Prostate gland (tissue), 2 donors: ENCODE measurements around the gene MRI1. TPM values are rescaled to one million over a fixed set of nuclear protein-coding genes. Genes with fewer than 3 reads are reported as not detected.

Experiments
- DNase-seq: peaks from one replicate; pipeline ENCODE4 v3.0.0-alpha.2; 2019; ENCODE audit warnings: low spot score
- H3K27ac ChIP-seq, 2 donors: fragments of 200-600 bp; sonication (generic); 2 replicates each; pipeline ENCODE4 v1.5.1; 2017 to 2019
- H3K27me3 ChIP-seq: fragments of 200-600 bp; sonication (generic); replicated peaks from 2 replicates; pipeline ENCODE4 v1.5.1; 2019; ENCODE audit not compliant: insufficient read depth
- H3K36me3 ChIP-seq, 2 donors: fragments of 200-600 bp; sonication (generic); 1 replicate in 1 of 2; 2 replicates in 1 of 2; pipeline versions ENCODE4 v1.5.1 to v1.8.1; 2017 to 2019
- H3K4me1 ChIP-seq: fragments of 200-600 bp; sonication (generic); replicated peaks from 2 replicates; pipeline ENCODE4 v1.5.1; 2019
- H3K4me3 ChIP-seq, 2 donors: fragments of 200-600 bp; sonication (generic); 2 replicates each; pipeline ENCODE4 v1.5.1; 2017 to 2019
- H3K9me3 ChIP-seq: fragments of 200-600 bp; sonication (generic); 2 replicates; pipeline ENCODE4 v1.5.1; 2017
- POLR2A ChIP-seq: fragments of 450-650 bp; IDR thresholded peaks from one replicate; pipeline ENCODE4 v1.6.1; 2016; ENCODE audit warnings: antibody characterized with exemption, mild to moderate bottlenecking
- POLR2AphosphoS5 ChIP-seq: sonication (generic); formaldehyde crosslinking; IDR thresholded peaks from one replicate; pipeline ENCODE4 v1.6.1; 2017; ENCODE audit warnings: antibody characterized with exemption
- WGBS: methylation state at CpG from one replicate; pipeline ENCODE4 v1.1.5; 2018; 5-methylcytosine and 5-hydroxymethylcytosine counted together
- intact Hi-C: fragments of 100-400 bp; cut with DNase I; formaldehyde crosslinking; loops from one replicate; pipeline ENCODE4 v1.14.2; 2022
- total RNA-seq, 2 donors: library from RNA; depleted of rRNA; stranded (reverse); fragments of >200 nt; gene quantifications; one replicate each; pipeline ENCODE4 v1.1.0, GENCODE V29; 2016
- TF ChIP-seq, protein P1 (sequence below), 4 experiments: fragments of 200-600 bp in 2 of 4; fragments of 450-650 bp in 2 of 4; sonication (generic) in 2 of 4; IDR thresholded peaks; 1 replicate in 3 of 4; 2 replicates in 1 of 4; pipeline ENCODE4 v1.5.1; 2016 to 2019; ENCODE audit warnings: antibody characterized with exemption in 4 of 4, mild to moderate bottlenecking in 2 of 4, moderate library complexity in 2 of 4

MRI1 gene
- total RNA-seq, 2 donors from 2014 or later = 62.7 to 64.5 TPM

GRCh38 chr19:13763265-13763664 lies 1.1 kb upstream of the MRI1 start:
- TF ChIP-seq, protein P1, sequence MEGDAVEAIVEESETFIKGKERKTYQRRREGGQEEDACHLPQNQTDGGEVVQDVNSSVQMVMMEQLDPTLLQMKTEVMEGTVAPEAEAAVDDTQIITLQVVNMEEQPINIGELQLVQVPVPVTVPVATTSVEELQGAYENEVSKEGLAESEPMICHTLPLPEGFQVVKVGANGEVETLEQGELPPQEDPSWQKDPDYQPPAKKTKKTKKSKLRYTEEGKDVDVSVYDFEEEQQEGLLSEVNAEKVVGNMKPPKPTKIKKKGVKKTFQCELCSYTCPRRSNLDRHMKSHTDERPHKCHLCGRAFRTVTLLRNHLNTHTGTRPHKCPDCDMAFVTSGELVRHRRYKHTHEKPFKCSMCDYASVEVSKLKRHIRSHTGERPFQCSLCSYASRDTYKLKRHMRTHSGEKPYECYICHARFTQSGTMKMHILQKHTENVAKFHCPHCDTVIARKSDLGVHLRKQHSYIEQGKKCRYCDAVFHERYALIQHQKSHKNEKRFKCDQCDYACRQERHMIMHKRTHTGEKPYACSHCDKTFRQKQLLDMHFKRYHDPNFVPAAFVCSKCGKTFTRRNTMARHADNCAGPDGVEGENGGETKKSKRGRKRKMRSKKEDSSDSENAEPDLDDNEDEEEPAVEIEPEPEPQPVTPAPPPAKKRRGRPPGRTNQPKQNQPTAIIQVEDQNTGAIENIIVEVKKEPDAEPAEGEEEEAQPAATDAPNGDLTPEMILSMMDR (IDR thresholded peaks at IDR 0.05) = no peak
- no peak for TF ChIP-seq POLR2A
- 97% methylated on average over 3 of the region's 3 CpGs for WGBS
- Histone ChIP-seq H3K4me1 (peaks cover 6% of the 10 kb centered on the region), H3K36me3 (peaks cover 4 to 9% of the 10 kb centered on the region in 2 donors), H3K4me3 (no peak overlapping the region), H3K9me3 (no peaks in the 10 kb centered on the region), H3K27me3 (no peaks in the 10 kb centered on the region), H3K27ac (no peak overlapping the region)
- DNase-seq = no peak
- intact Hi-C loops = no loop called here

DNA sequence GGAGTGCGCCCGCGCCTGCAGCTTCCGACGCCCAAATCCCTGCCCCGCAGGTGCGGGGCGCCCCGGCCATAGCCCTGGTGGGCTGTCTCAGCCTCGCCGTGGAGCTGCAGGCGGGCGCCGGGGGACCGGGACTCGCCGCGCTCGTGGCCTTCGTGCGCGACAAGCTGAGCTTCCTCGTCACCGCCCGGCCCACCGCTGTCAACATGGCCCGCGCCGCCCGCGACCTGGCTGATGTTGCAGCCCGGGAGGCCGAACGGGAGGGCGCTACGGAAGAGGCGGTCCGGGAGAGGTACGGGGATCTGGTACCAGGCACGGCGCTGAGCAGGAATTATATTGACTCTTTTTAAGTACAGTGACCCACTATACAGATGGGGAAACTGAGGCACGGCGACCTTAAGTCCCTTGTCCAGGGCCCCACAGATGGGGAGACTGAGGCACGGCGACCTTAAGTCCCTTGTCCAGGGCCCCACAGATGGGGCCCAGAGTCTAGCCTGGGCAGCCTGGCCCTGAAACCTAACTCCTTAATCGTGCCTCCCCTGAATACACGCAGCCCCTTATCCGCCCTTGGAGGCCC lies 586 bp downstream of the MRI1 start:
- intact Hi-C loops = no loop called here
- no peak for DNase-seq
- peaks cover 0 to under 1% of the 10 kb centered on the region in 2 donors for H3K36me3 ChIP-seq
- TF ChIP-seq, protein P1 (IDR thresholded peaks at IDR 0.05) = no peak
- TF ChIP-seq POLR2AphosphoS5 (no peak), POLR2A (no peak)
- peak overlapping the region; percentile 67 to 69 for H3K4me3 ChIP-seq
- peaks cover 6% of the 10 kb centered on the region for H3K4me1 ChIP-seq
- H3K27me3 ChIP-seq = no peaks in the 10 kb centered on the region
- peak overlapping the region; percentile 59 to 61 for H3K27ac ChIP-seq
- 2% methylated on average over 42 of the region's 48 CpGs for WGBS
- H3K9me3 ChIP-seq = no peaks in the 10 kb centered on the region

GRCh38 chr19:13765395-13766094 lies 1.2 kb downstream of the MRI1 start:
- Histone ChIP-seq H3K4me3 (peak overlapping the region; percentile 67 to 69), H3K27ac (peak overlapping the region; percentile 59 to 61), H3K36me3 (peaks cover 0 to 5% of the 10 kb centered on the region in 2 donors)

GRCh38 chr19:13766095-13766481 lies 1.8 kb downstream of the MRI1 start:
- Histone ChIP-seq H3K27me3 (no peaks in the 10 kb centered on the region), H3K36me3 (peaks cover 0 to 5% of the 10 kb centered on the region in 2 donors), H3K4me3 (no peak overlapping the region), H3K9me3 (no peaks in the 10 kb centered on the region), H3K27ac (peak overlapping the region in 1 of 2 donors; percentile 61), H3K4me1 (peaks cover 6% of the 10 kb centered on the region)
- WGBS = 100% methylated on average over 3 of the region's 3 CpGs
- no peak for TF ChIP-seq POLR2AphosphoS5
- TF ChIP-seq, protein P1 (IDR thresholded peaks at IDR 0.05) = no peak
- TF ChIP-seq POLR2A = no peak
- intact Hi-C loops = no loop called here
- DNase-seq = no peak

More at GRCh38 chr19:13765395-13766094, 1.2 kb downstream of the MRI1 start:
- Histone ChIP-seq H3K4me1 (peaks cover 6% of the 10 kb centered on the region), H3K9me3 (no peaks in the 10 kb centered on the region), H3K27me3 (no peaks in the 10 kb centered on the region)
- 35% methylated on average over 19 of the region's 19 CpGs for WGBS
- TF ChIP-seq, protein P1 (IDR thresholded peaks at IDR 0.05) = no peak
- no peak for TF ChIP-seq POLR2A
- TF ChIP-seq POLR2AphosphoS5 = no peak
- intact Hi-C loops = no loop called here
- DNase-seq = no peak

- peaks cover 0 to 5% of the 10 kb centered on the region in 2 donors for H3K36me3 ChIP-seq
- H3K9me3 ChIP-seq = no peaks in the 10 kb centered on the region
- H3K27ac ChIP-seq = no peak overlapping the region
- no peak for TF ChIP-seq POLR2AphosphoS5
- TF ChIP-seq POLR2A = no peak
- TF ChIP-seq, protein P1 (IDR thresholded peaks at IDR 0.05) = no peak
- H3K4me1 ChIP-seq = peaks cover 7% of the 10 kb centered on the region
- H3K4me3 ChIP-seq = no peak overlapping the region
- 87% methylated on average over 19 of the region's 19 CpGs for WGBS
- H3K27me3 ChIP-seq = no peaks in the 10 kb centered on the region
- DNase-seq = no peak
- intact Hi-C loops = no loop called here
Measured at GRCh38 chr19:13768510-13768909, 4.2 kb downstream of the MRI1 start.
